ENCODE results near the gene MGRN1.

DNA sequence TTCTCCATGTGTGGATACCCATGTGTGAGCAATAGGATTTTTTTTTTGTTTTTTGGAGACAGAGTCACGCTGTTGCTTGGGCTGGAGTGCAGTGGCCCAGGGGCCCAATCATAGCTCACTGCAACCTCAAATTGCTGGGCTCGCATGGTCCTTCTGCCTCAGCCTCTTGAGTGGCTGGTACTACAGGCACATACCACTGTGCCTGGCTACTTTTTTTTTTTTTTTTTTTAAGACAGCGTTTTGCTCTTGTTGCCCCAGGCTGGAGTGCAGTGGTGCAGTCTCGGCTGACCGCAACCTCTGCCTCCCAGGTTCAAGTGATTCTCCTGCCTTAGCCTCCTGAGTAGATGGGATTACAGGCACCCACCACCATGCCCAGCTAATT, 16.7 kb downstream of the MGRN1 start:
- TF ChIP-seq EZH2phosphoT487 (IDR thresholded peaks at IDR 0.05; ENCODE audit: low read depth, severe bottlenecking, unreplicated experiment) (no peak), CTCF (IDR thresholded peaks at IDR 0.05; ENCODE audit: poor library complexity) (no peak)

Data from hepatocyte (in vitro differentiated cells).